Pancreas (tissue), 10 donors: ENCODE results near the gene FXYD1. TPM values are rescaled to one million over a fixed set of nuclear protein-coding genes. Genes with fewer than 3 reads are reported as not detected.

Source experiments
- ATAC-seq, 4 donors: fragments of 200-7000 bp; cut with Tn5 transposase; one replicate each; pipeline versions ENCODE4 v1.8.0 to v1.9.1; 2020; ENCODE audit warnings: mild to moderate bottlenecking in 4 of 4, moderate library complexity in 4 of 4
- DNase-seq, 6 donors: peaks; one replicate each; pipeline ENCODE4 v3.0.0-alpha.2; 2020
- FAIRE-seq: peaks from 2 replicates; lab custom pipeline; 2012; peaks lifted over from hg19 to GRCh38; lab: Jason Lieb, UNC
- H3K27ac ChIP-seq, 4 donors: fragments of 200-600 bp; sonication (generic); 1 replicate in 3 of 4; 2 replicates in 1 of 4; pipeline versions ENCODE4 v1.5.0 to v1.8.0; 2020
- H3K27me3 ChIP-seq, 4 donors: fragments of 200-600 bp; one replicate each; pipeline ENCODE4 v1.8.0; 2021
- H3K36me3 ChIP-seq, 3 donors: fragments of 200-600 bp; sonication (generic) in 1 of 3; one replicate each; pipeline versions ENCODE4 v1.5.0 to v1.8.0; 2020 to 2021
- H3K4me1 ChIP-seq, 3 donors: fragments of 200-600 bp; one replicate each; pipeline ENCODE4 v1.8.0; 2021
- H3K4me3 ChIP-seq, 4 donors: fragments of 200-600 bp; sonication (generic) in 2 of 4; one replicate each; pipeline versions ENCODE4 v1.5.0 to v1.8.0; 2020 to 2021
- H3K9me3 ChIP-seq, 4 donors: fragments of 200-600 bp; one replicate each; pipeline ENCODE4 v1.8.0; 2021
- CTCF ChIP-seq, 4 donors: fragments of 200-600 bp; sonication (generic) in 3 of 4; IDR thresholded peaks; one replicate each; pipeline versions ENCODE4 v1.5.0 to v1.8.0; 2021; ENCODE audit warnings: antibody characterized with exemption in 4 of 4
- WGBS, 2 donors: extraction: QIAGEN DNeasy Blood & Tissue Kit; methylation state at CpG; one replicate each; pipeline ENCODE4 v1.1.7; 2013; 5-methylcytosine and 5-hydroxymethylcytosine counted together
- intact Hi-C, 3 donors: fragments of 100-400 bp; cut with DNase I; formaldehyde crosslinking; loops; one replicate each; pipeline versions ENCODE4 v1.11.1 to v1.14.2; 2022
- polyA plus RNA-seq, 2 donors: library from polyadenylated mRNA; stranded (reverse); fragments of 200-250 nt; gene quantifications; one replicate each; pipeline ENCODE4 v1.2.3, GENCODE V29; 2013
- total RNA-seq, 6 donors: library from RNA; stranded (reverse); fragmentation: NEBNext Ultra II Directional in 4 of 6; extraction: Animal tissue kit (Norgen Biotek cat#: 25700) in 4 of 6; gene quantifications; one replicate each; pipeline versions ENCODE4 v1.2.1 to v1.2.4, GENCODE V29; 2021 to 2023
- donor health status: healthy with polysubstance abuse.
- donor health status: DM: no; HTN: no; CAD: no; lungs with moderate emphysema.
- donor health status: DM: no; HTN: no; CAD: no.
- donor health status: control.
- donor health status: control.
- donor health status: Bipolar disorder and iron deficiency.
- donor health status: DM: yes; HTN: yes; CAD: no.
- donor health status: DM: no; HTN: no; CAD: no.
- donor health status: DM: no; HTN: no; CAD: no.
- donor health status: DM: yes; HTN: yes; CAD: no.

Gene FXYD1
- total and polyA plus RNA-seq, 8 donors, result 2.8 to 16.1 (median 6.0) TPM

DNA sequence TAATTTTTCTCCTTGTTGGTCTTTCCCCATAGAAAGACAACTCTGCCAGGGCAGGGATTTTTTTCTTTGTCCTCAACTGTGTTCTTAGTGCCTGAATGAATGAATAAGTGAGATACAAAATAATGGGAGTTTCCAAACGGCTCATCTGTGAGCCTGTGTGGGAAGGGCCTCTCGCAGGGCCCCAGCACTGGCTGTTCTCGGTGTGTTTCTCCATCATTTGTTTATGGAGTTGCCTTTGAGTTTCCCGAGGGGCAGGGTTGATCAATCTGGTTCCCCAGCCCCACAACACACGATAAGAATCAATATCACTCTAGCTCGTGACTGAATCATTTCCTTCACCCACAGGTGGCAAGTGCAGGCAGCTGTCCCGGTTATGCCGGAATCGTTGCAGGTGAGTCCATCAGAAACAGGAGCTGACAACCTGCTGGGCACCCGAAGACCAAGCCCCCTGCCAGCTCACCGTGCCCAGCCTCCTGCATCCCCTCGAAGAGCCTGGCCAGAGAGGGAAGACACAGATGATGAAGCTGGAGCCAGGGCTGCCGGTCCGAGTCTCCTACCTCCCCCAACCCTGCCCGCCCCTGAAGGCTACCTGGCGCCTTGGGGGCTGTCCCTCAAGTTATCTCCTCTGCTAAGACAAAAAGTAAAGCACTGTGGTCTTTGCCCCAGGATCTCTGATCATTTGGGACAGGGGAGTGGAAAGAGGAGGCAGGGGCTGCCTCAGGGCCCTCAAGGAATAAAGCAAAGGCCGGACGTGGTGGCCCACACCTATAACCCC lies 30.8 kb downstream of the FXYD1 start:
- ATAC-seq (no peak), DNase-seq (no peak), FAIRE-seq (no peak)
- Histone ChIP-seq H3K27me3 (no peaks in the 10 kb centered on the region), H3K27ac (no peak overlapping the region), H3K4me3 (no peak overlapping the region), H3K36me3 (no peaks in the 10 kb centered on the region), H3K4me1 (no peaks in the 10 kb centered on the region), H3K9me3 (no peaks in the 10 kb centered on the region)
- intact Hi-C loops, result no loop called here
- WGBS, 2 donors, result 72 to 74% methylated on average over 17 to 18 of the region's 18 CpGs
- TF ChIP-seq CTCF (IDR thresholded peaks at IDR 0.05), result no peak

DNA sequence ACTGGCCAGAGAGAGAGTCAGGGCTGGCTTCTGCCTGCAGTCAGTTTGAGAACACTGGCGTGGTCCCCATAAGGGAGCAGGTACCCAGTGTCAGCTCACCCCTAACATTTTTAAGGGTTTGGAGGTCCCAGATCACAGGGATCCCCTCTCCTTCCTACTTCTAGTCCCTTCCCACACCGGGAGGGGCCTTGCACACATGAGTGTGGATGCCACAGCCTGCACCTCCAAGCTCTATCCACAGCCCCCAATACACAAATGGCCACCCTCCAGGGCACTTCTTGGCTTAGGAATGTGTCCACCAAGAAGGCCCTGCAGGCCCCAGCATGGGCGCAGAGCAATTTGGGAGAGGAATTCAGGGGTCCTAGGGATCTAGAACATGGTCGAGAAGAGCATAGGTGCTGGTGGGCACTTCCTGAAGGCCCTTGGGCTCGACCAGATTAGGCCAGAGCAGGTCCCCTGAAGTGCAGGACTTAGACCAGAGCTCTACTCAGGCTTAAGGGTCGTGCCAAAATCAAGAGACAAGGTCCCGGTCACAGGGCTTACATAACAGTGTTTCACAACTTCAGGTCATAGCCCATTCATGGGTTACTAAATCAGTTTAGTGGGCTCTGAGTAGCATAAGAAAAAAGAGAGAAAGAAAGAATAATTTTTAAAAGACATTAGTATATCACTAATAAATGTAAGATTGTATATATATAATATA lies 31.9 kb downstream of the FXYD1 start:
- intact Hi-C loops, result no loop called here
- 66 to 77% methylated on average over 7 of the region's 7 CpGs for WGBS, 2 donors
- H3K36me3 ChIP-seq, result no peaks in the 10 kb centered on the region
- no peak for TF ChIP-seq CTCF (IDR thresholded peaks at IDR 0.05)
- no peaks in the 10 kb centered on the region for H3K4me1 ChIP-seq
- FAIRE-seq, result no peak
- H3K27ac ChIP-seq, result no peak overlapping the region
- no peaks in the 10 kb centered on the region for H3K27me3 ChIP-seq
- H3K9me3 ChIP-seq, result no peaks in the 10 kb centered on the region
- no peak overlapping the region for H3K4me3 ChIP-seq
- no peak for ATAC-seq
- no peak for DNase-seq

- Histone ChIP-seq H3K36me3 (no peaks in the 10 kb centered on the region), H3K4me3 (no peak overlapping the region), H3K27me3 (no peaks in the 10 kb centered on the region), H3K4me1 (no peaks in the 10 kb centered on the region), H3K27ac (no peak overlapping the region), H3K9me3 (no peaks in the 10 kb centered on the region)
- ATAC-seq (no peak), FAIRE-seq (no peak), DNase-seq (no peak)
- intact Hi-C loops, result no loop called here
- WGBS, 2 donors, result 38 to 58% methylated on average over 3 of the region's 3 CpGs
- no peak for TF ChIP-seq CTCF (IDR thresholded peaks at IDR 0.05)
These were observed 33.1 kb downstream of the FXYD1 start for GRCh38 chr19:35171730-35172129.

DNA sequence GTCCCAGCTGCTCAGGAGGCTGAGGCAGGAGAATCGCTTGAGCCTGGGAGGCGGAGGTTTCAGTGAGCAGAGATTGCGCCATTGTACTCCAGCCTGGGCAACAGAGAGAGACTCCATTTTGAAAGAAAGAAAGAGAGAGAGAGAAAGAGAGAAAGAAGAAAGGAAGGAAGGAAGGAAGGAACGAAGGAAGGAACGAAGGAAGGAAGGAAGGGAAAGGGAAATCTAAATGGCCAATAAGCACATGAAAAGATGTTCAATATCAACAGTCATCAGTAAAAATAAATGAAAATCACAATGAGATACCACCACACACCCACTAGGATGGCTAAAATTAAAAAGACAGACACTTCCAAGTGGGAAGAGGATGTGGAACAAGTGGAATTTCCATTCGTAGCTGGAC lies 35.6 kb downstream of the FXYD1 start:
- H3K27ac ChIP-seq, result no peak overlapping the region
- no peak for TF ChIP-seq CTCF (IDR thresholded peaks at IDR 0.05)
- WGBS, 2 donors, result 86 to 87% methylated on average over 6 of the region's 6 CpGs
- DNase-seq (no peak), FAIRE-seq (no peak), ATAC-seq (no peak)
- intact Hi-C loops, result no loop called here
- no peaks in the 10 kb centered on the region for H3K9me3 ChIP-seq
- H3K4me3 ChIP-seq, result no peak overlapping the region
- no peaks in the 10 kb centered on the region for H3K36me3 ChIP-seq
- H3K4me1 ChIP-seq, result no peaks in the 10 kb centered on the region
- H3K27me3 ChIP-seq, result no peaks in the 10 kb centered on the region

GRCh38 chr19:35176181-35176570 lies 37.6 kb downstream of the FXYD1 start:
- Histone ChIP-seq H3K36me3 (no peaks in the 10 kb centered on the region), H3K4me1 (no peaks in the 10 kb centered on the region), H3K4me3 (no peak overlapping the region), H3K9me3 (no peaks in the 10 kb centered on the region), H3K27ac (no peak overlapping the region), H3K27me3 (no peaks in the 10 kb centered on the region)
- DNase-seq, result no peak
- ATAC-seq, result no peak
- 69 to 71% methylated on average over 3 of the region's 3 CpGs for WGBS, 2 donors
- intact Hi-C loops, result no loop called here
- TF ChIP-seq CTCF (IDR thresholded peaks at IDR 0.05), result no peak
- no peak for FAIRE-seq
